ENCODE measurements around the gene HMX1.

Gene HMX1

DNA sequence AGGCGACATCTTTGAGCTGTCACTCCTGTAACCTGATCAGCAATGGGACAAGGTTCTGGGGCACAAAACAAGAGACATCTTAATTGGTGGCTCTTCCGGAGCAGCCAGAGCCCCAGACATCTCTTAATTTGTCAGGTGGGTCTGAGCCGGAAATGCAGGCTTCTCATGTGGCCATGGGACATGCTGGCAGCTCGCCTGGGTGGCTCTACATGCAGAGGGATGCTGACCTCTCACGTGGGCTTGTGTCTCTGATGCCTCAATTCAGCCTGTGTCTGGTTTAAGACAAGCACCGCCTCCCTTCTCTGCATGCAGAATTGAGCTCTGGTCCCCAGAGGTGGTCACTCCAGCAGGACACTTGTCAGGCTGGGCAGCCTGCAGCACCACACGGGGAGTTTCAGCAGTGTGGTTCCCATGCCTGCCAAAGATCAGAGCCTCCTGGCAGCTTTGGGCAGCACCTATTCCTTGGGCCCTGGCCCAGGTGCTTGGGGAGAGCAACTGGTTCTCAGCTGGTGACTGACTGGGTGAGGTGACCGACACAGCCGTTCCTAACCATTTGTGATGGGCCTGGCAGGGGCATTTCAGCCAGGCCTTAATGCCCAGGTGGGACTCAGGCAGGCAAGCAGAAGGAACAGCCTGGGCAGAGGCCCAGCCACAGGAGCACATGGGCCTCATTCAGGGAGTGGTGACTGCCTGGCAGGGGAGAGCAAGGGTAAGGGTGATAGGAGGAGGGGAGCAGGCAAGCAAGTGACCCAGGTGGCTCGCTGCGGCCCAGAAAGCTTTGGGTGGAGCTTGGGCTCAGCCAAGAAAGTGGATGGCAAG, 53.4 kb downstream of the HMX1 start:
- DNase-seq (ENCODE audit: low read depth in 1 of 2, low spot score in 1 of 2): no peak
- H3K27ac ChIP-seq (replicated peaks): no peak overlapping the region
- no peak for TF ChIP-seq SPI1 (IDR thresholded peaks at IDR 0.05; ENCODE audit: borderline replicate concordance, low read depth)
- TF ChIP-seq, protein P1, sequence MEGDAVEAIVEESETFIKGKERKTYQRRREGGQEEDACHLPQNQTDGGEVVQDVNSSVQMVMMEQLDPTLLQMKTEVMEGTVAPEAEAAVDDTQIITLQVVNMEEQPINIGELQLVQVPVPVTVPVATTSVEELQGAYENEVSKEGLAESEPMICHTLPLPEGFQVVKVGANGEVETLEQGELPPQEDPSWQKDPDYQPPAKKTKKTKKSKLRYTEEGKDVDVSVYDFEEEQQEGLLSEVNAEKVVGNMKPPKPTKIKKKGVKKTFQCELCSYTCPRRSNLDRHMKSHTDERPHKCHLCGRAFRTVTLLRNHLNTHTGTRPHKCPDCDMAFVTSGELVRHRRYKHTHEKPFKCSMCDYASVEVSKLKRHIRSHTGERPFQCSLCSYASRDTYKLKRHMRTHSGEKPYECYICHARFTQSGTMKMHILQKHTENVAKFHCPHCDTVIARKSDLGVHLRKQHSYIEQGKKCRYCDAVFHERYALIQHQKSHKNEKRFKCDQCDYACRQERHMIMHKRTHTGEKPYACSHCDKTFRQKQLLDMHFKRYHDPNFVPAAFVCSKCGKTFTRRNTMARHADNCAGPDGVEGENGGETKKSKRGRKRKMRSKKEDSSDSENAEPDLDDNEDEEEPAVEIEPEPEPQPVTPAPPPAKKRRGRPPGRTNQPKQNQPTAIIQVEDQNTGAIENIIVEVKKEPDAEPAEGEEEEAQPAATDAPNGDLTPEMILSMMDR (IDR thresholded peaks at IDR 0.05; ENCODE audit: insufficient read depth, low read length): no peak
- no peak for TF ChIP-seq GABPA (IDR thresholded peaks at IDR 0.05; ENCODE audit: low read depth)
- TF ChIP-seq, protein P2, sequence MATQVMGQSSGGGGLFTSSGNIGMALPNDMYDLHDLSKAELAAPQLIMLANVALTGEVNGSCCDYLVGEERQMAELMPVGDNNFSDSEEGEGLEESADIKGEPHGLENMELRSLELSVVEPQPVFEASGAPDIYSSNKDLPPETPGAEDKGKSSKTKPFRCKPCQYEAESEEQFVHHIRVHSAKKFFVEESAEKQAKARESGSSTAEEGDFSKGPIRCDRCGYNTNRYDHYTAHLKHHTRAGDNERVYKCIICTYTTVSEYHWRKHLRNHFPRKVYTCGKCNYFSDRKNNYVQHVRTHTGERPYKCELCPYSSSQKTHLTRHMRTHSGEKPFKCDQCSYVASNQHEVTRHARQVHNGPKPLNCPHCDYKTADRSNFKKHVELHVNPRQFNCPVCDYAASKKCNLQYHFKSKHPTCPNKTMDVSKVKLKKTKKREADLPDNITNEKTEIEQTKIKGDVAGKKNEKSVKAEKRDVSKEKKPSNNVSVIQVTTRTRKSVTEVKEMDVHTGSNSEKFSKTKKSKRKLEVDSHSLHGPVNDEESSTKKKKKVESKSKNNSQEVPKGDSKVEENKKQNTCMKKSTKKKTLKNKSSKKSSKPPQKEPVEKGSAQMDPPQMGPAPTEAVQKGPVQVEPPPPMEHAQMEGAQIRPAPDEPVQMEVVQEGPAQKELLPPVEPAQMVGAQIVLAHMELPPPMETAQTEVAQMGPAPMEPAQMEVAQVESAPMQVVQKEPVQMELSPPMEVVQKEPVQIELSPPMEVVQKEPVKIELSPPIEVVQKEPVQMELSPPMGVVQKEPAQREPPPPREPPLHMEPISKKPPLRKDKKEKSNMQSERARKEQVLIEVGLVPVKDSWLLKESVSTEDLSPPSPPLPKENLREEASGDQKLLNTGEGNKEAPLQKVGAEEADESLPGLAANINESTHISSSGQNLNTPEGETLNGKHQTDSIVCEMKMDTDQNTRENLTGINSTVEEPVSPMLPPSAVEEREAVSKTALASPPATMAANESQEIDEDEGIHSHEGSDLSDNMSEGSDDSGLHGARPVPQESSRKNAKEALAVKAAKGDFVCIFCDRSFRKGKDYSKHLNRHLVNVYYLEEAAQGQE (IDR thresholded peaks at IDR 0.05; ENCODE audit: insufficient replicate concordance, low read depth): no peak
- TF ChIP-seq POLR2AphosphoS5 (IDR thresholded peaks at IDR 0.05; ENCODE audit: low read depth): no peak
- H3K27me3 ChIP-seq (ENCODE audit: insufficient read depth, poor library complexity, severe bottlenecking): no peaks in the 10 kb centered on the region
- no peak overlapping the region for H3K4me3 ChIP-seq (replicated peaks; ENCODE audit: insufficient read depth, low read length)

GRCh38 chr4:8817813-8818062, 53.9 kb downstream of the HMX1 start:
- no peak for TF ChIP-seq GABPA (IDR thresholded peaks at IDR 0.05; ENCODE audit: low read depth)
- TF ChIP-seq SPI1 (IDR thresholded peaks at IDR 0.05; ENCODE audit: borderline replicate concordance, low read depth): no peak
- TF ChIP-seq, protein P1 (IDR thresholded peaks at IDR 0.05; ENCODE audit: insufficient read depth, low read length): no peak
- TF ChIP-seq, protein P2 (IDR thresholded peaks at IDR 0.05; ENCODE audit: insufficient replicate concordance, low read depth): no peak
- TF ChIP-seq POLR2AphosphoS5 (IDR thresholded peaks at IDR 0.05; ENCODE audit: low read depth): no peak
- Histone ChIP-seq H3K4me3 (replicated peaks; ENCODE audit: insufficient read depth, low read length) (no peak overlapping the region), H3K27ac (replicated peaks) (no peak overlapping the region), H3K27me3 (ENCODE audit: insufficient read depth, poor library complexity, severe bottlenecking) (no peaks in the 10 kb centered on the region)
- no peak for DNase-seq (ENCODE audit: low read depth in 1 of 2, low spot score in 1 of 2)

DNA sequence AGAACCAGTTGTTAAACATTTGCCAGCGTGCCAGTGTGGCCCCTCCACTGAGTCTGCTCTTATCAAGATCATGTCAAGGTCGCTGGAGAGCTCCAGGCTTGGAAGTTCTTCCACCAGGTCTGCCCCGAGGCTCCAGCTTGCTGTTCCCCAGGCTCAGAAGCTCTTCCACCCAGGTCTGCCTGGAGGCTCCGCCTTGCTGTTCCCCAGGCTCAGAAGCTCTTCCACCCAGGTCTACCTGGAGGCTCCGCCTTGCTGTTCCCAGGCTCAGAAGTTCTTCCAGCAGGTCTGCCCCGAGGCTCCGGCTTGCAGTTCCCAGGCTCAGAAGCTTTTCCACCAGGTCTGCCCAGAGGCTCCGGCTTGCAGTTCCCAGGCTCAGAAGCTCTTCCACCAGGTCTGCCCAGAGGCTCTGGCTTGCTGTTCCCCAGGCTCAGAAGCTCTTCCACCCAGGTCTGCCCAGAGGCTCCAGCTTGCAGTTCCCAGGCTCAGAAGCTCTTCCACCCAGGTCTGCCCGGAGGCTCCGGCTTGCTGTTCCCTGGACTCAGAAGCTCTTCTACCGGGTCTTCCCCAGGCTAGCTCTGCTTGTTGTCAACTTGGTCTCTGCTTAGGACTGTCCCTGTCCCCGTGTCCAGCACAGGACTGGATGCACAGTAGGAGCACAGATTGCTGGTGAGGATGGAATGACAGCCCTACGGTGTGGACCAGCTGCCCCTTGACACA, 54.4 kb downstream of the HMX1 start:
- Histone ChIP-seq H3K4me3 (replicated peaks; ENCODE audit: insufficient read depth, low read length) (no peak overlapping the region), H3K27me3 (ENCODE audit: insufficient read depth, poor library complexity, severe bottlenecking) (no peaks in the 10 kb centered on the region), H3K27ac (replicated peaks) (no peak overlapping the region)
- TF ChIP-seq GABPA (IDR thresholded peaks at IDR 0.05; ENCODE audit: low read depth): no peak
- no peak for TF ChIP-seq POLR2AphosphoS5 (IDR thresholded peaks at IDR 0.05; ENCODE audit: low read depth)
- no peak for TF ChIP-seq SPI1 (IDR thresholded peaks at IDR 0.05; ENCODE audit: borderline replicate concordance, low read depth)
- TF ChIP-seq, protein P1 (IDR thresholded peaks at IDR 0.05; ENCODE audit: insufficient read depth, low read length): no peak
- TF ChIP-seq, protein P2 (IDR thresholded peaks at IDR 0.05; ENCODE audit: insufficient replicate concordance, low read depth): no peak
- DNase-seq (ENCODE audit: low read depth in 1 of 2, low spot score in 1 of 2): no peak
